Loucy (cell line): ENCODE data around the gene SERPINE3.

Experiments used
- CTCF ChIP-seq: fragments of 200-600 bp; sonication (generic); conservative IDR thresholded peaks from 2 replicates; pipeline ENCODE4 v1.5.1; 2014; ENCODE audit warnings: mild to moderate bottlenecking, antibody characterized with exemption, low read length
- EZH2phosphoT487 ChIP-seq: fragments of 200-600 bp; IDR thresholded peaks from 2 replicates; pipeline ENCODE4 v1.6.1; 2018; ENCODE audit warnings: antibody characterized with exemption, mild to moderate bottlenecking, moderate library complexity, borderline replicate concordance

GRCh38 chr13:51394724-51395123 is 55.2 kb downstream of the SERPINE3 start:
- TF ChIP-seq CTCF (no peak), EZH2phosphoT487 (no peak)
